HG03432 (cell line): ENCODE results near the gene TMEM109.
A peak's percentile ranks its signal among the peaks of the same experiment; 100 is the strongest.

ENCODE experiments used
- ATAC-seq: cut with Tn5 transposase; IDR thresholded peaks from one replicate; pipeline ENCODE4 v1.9.1; 2021; ENCODE audit warnings: mild to moderate bottlenecking, moderate library complexity; ENCODE audit not compliant: unreplicated experiment

The TMEM109 gene

GRCh38 chr11:60878245-60879101 lies 35.5 kb upstream of the TMEM109 start:
- ATAC-seq: no peak

GRCh38 chr11:60879104-60879503 lies 34.9 kb upstream of the TMEM109 start:
- no peak for ATAC-seq

DNA sequence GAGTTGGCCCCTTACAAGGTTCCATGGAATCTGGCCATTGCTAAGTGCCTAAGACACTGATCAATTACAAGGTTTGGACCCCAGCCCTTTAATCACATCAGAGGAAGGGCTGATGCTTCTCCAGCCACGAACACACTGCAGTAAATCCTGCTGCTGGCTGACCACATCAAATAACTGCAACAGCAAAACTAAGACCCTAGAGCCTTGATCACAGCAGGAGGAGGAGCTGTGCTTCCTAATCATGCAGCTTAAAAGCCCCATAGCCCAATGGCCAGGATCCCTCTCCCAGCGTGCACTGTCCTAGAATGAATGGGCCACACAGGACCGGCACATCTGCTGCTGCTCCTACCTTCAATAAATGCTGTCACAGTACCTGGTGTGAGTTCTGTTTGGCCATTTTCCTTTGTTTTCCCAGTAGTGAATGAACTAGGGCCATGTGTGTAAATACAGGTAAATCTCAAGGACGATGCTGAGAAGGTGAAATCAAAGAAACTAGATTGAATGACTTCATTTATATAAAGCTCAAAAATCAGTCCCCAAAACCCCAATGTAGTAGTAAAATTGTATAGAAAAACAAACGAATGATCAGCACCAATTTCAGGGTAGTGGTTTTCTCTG lies 33.9 kb upstream of the TMEM109 start:
- ATAC-seq: no peak

- no peak for ATAC-seq
Measured at GRCh38 chr11:60880643-60881282, 33.2 kb upstream of the TMEM109 start.

GRCh38 chr11:60887556-60887955 lies 26.4 kb upstream of the TMEM109 start:
- no peak for ATAC-seq

GRCh38 chr11:60889869-60890311 lies 24.1 kb upstream of the TMEM109 start:
- ATAC-seq: no peak

DNA sequence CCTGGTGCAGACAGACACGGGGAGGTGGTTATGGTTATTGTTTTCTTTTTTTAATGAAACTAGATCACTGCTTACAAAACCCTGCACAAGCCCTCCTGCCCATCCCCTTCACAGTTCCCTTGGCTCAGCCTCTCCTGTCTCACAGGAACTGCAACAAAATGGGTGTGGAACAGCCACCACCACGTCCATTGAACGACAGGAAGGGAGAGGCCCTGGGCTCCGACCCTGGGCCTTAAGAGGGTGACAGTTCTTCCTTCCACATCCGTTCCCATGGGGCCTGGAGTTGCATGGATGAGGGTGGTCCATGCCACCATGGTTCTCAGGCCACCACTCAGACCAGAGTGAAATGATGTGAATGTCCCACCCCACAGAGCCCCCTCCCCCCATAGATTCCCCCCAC lies 23.3 kb upstream of the TMEM109 start:
- no peak for ATAC-seq

GRCh38 chr11:60891103-60891741 lies 22.7 kb upstream of the TMEM109 start:
- ATAC-seq: no peak

GRCh38 chr11:60895687-60896086 lies 18.3 kb upstream of the TMEM109 start:
- ATAC-seq: no peak

DNA sequence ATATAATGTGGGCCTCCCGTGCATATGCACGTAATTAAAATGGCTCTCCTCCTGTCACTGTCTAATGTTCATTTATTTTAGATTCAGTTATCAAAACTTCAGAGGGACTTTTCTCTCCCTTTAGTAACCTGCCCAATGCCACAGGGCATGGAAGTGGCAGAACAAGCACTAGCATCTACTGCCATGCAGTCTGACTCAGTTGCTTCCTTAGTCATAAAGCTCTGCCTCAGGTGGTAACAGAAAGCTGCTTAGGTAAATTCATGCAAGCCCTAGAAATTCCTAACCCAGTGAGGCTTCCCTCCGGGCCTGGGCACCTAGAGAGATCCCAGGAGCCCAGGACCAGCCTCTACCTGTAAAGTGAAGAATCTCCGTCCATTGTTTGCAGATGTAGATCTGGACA lies 16.5 kb upstream of the TMEM109 start:
- no peak for ATAC-seq

DNA sequence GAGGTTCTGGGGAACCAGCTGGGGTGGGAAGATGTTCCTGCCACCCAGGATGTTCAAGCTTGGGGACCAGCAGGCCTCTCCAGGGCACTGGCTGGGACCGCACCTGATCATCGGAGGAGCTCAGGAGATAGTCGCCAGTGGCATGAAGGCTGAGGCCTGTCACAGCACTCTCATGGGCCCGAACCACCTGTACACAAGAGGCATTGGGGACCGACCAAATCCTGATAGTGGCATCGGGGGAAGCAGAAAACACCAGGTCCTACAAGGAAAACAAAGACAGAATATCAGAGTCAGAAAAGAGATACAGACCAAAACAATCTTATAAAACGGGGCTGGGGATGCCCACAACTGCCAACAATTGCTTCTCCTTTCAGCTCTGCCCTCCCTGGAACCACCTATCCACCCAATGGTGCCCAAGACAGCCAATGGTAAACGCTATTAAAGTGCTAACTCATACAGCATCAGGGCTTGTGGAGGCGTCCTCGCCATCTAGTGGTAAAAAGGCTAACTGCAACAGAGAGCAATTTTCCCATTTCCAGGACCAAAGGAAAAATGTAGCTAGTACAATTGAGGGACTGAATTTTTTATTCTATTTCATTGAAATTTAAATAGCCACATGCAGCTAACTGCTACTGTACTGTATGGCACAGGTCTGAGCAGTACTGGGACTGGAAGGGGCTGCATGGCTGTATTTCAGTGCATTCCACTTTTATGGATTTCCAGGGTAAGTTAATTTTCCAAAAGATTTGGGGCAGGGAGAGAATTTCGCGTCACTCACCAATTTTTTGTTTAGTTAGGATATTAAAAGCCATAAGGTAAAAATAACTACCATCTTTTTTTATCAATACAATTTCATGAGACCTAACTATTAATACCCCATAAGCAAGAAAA lies 14.7 kb upstream of the TMEM109 start:
- ATAC-seq: no peak

GRCh38 chr11:60899977-60900376 lies 14.0 kb upstream of the TMEM109 start:
- ATAC-seq: no peak

- no peak for ATAC-seq
Measured at GRCh38 chr11:60900673-60901404, 13.1 kb upstream of the TMEM109 start.

DNA sequence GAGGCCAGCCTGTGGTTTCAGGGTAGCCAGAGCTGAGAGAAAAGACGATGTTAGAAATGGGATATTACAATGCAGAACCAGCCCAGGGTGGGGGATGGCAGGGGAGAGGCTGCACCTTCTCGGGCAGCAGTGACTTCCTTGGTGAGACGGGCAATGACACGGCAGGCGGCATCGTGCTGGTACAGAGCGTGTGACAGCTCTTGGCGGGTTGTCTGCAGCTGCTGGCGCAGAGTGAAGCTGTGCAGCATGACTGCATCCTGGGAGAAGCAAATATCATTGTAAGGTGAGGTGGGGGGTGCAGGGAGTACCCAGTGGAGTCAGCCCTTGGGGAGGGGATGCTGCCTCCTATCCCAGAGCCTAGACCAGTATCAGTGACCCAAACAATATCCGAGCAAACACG lies 11.3 kb upstream of the TMEM109 start:
- no peak for ATAC-seq

- ATAC-seq: no peak
Measured at GRCh38 chr11:60905047-60905446, 8.9 kb upstream of the TMEM109 start.

GRCh38 chr11:60905551-60906113 lies 8.3 kb upstream of the TMEM109 start:
- ATAC-seq: no peak

DNA sequence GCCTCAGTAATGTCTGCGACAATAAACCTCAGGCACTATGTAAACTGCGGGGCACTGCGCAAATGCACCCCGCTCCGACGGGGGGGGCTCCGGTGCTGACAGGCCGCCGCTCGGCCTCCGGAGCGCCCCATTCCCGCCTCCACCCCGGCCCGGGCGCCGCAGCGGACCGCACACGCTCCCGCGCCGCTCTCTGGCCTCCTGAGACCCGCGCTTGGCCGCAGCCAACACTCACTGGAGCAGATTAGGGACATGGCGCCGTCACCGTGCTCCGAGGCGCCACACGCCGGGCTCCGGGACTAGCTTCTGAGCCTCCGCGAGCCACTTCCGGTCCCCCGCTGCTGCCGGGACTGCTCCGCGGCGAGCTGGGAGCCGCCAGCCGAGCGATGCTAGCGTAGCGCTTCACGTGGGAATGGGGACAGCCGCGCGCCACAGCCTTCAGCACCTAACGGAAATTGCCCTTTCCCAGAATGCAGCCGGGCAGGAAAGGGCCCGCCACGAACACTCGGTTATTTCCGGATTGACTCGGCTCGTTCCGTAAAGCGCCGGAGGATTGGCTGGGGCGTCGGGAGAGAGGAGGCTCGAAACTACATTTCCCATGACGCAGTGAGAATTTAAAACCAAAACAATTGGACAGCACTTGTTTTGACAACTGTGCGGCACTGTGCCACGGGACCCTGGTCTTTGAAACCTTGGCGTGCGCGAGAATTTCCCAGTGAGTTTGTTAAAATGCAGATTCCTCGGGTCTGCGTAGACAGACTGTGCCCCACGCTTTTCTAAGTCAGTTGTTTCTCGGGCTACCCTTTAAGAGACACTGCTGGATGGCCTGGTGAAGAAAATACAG lies 7.6 kb upstream of the TMEM109 start, which contains the start of gene PRPF19:
PRPF19 (minus strand) TSS at position 454 of the 841 bp plus-strand sequence; CDS start at position 251, 203 bp downstream.
- ATAC-seq: peak; percentile 80

- no peak for ATAC-seq
Measured at GRCh38 chr11:60908803-60909202, 5.2 kb upstream of the TMEM109 start.
